GM23248 (cell line): ENCODE measurements around the gene CALM1.

Source experiments
- EZH2 ChIP-seq: fragments of 200-600 bp; sonication (generic); IDR thresholded peaks from 2 replicates; pipeline ENCODE4 v1.6.1; 2018; ENCODE audit warnings: antibody characterized with exemption, mild to moderate bottlenecking; ENCODE audit not compliant: insufficient read depth, poor library complexity, severe bottlenecking
- EZH2phosphoT487 ChIP-seq: fragments of 200-600 bp; sonication (generic); IDR thresholded peaks from 2 replicates; pipeline ENCODE4 v1.6.1; 2018; ENCODE audit warnings: antibody characterized with exemption, moderate library complexity, mild to moderate bottlenecking, low read depth; ENCODE audit not compliant: insufficient read depth

DNA sequence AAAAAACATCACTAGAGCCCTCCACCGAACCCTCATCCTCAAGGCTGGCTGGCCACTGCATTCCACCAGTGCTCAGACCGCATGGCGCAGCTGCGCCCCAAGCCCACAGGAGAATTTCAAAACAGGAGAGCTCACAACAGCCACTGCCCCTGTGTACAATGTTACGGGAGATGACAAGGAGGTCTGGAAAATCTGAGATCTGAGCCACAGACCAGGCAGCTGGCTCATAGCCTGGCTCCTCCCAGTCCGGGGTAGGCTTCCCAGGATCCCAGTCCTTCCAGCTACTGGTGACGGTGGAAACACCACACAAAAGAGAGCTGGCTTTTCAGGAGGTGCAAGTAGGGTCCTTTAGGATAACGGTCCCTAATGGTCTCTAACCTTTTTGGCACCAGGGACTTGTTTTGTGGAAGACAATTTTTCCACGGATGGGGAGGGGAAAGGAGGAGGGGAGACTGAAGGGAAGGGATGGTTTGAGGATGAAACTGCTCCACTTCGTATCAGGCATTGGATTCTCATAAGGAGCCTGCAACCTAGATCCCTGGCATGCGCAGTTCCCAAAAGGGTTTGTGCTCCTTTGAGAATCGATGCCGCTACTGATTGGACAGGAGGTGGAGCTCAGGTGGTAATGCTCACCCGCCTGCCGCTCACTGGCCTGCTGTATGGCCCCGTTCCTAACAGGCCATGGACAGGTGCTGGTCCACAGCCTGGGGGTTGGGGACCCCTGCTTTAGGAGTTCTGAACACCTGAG lies 42.1 kb upstream of the CALM1 start:
- TF ChIP-seq EZH2 (no peak), EZH2phosphoT487 (no peak)
